Measurements from ENCODE around the gene DPPA2.
"Not testable (repeated sequence)": the region's sequence is repeated elsewhere in the genome, so short reads cannot be mapped to it uniquely, and the experiment has no call there.

The DPPA2 gene, protein sequence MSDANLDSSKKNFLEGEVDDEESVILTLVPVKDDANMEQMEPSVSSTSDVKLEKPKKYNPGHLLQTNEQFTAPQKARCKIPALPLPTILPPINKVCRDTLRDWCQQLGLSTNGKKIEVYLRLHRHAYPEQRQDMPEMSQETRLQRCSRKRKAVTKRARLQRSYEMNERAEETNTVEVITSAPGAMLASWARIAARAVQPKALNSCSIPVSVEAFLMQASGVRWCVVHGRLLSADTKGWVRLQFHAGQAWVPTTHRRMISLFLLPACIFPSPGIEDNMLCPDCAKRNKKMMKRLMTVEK

GRCh38 chr3:109316162-109316730, at the start of gene DPPA2:
Gene DPPA2, minus strand, starts transcription at chr3:109316517. Its CDS starts 1,975 bp downstream, at chr3:109314542.
- Histone ChIP-seq H3K36me3 (no peaks in the 10 kb centered on the region), H3K4me1 (ENCODE audit: control insufficient read depth in 1 of 2, insufficient read depth in 1 of 2, low read depth in 1 of 2, low read length in 1 of 2) (peaks cover 5 to 7% of the 10 kb centered on the region in 2 experiments), H3K9me3 (no peaks in the 10 kb centered on the region), H3K27ac (no peak within 1 kb of the TSS), H3K4me3 (ENCODE audit: low read depth in 1 of 2, low read length in 1 of 2) (no peak within 1 kb of the TSS), H3K27me3 (no peaks in the 10 kb centered on the region)
- no peak for TF ChIP-seq CTCF (IDR thresholded peaks at IDR 0.05)

- Histone ChIP-seq H3K4me3 (ENCODE audit: low read depth in 1 of 2, low read length in 1 of 2) (no peak overlapping the region), H3K9me3 (no peaks in the 10 kb centered on the region), H3K27me3 (no peaks in the 10 kb centered on the region), H3K36me3 (no peaks in the 10 kb centered on the region), H3K27ac (no peak overlapping the region), H3K4me1 (ENCODE audit: control insufficient read depth in 1 of 2, insufficient read depth in 1 of 2, low read depth in 1 of 2, low read length in 1 of 2) (no peaks in the 10 kb centered on the region)
- TF ChIP-seq CTCF (IDR thresholded peaks at IDR 0.05) = no peak
These were observed 47.8 kb upstream of the DPPA2 start for GRCh38 chr3:109364088-109364487.

GRCh38 chr3:109363634-109364033, 47.3 kb upstream of the DPPA2 start:
- TF ChIP-seq CTCF (IDR thresholded peaks at IDR 0.05) = no peak
- Histone ChIP-seq H3K4me1 (ENCODE audit: control insufficient read depth in 1 of 2, insufficient read depth in 1 of 2, low read depth in 1 of 2, low read length in 1 of 2) (no peaks in the 10 kb centered on the region), H3K36me3 (no peaks in the 10 kb centered on the region), H3K27me3 (no peaks in the 10 kb centered on the region), H3K4me3 (ENCODE audit: low read depth in 1 of 2, low read length in 1 of 2) (no peak overlapping the region), H3K9me3 (no peaks in the 10 kb centered on the region), H3K27ac (no peak overlapping the region)

GRCh38 chr3:109362823-109363222, 46.5 kb upstream of the DPPA2 start:
- Histone ChIP-seq H3K27me3 (no peaks in the 10 kb centered on the region), H3K4me1 (ENCODE audit: control insufficient read depth in 1 of 2, insufficient read depth in 1 of 2, low read depth in 1 of 2, low read length in 1 of 2) (no peaks in the 10 kb centered on the region), H3K36me3 (no peaks in the 10 kb centered on the region), H3K27ac (no peak overlapping the region), H3K9me3 (no peaks in the 10 kb centered on the region), H3K4me3 (ENCODE audit: low read depth in 1 of 2, low read length in 1 of 2) (no peak overlapping the region)
- no peak for TF ChIP-seq CTCF (IDR thresholded peaks at IDR 0.05)

- not testable (repeated sequence) for H3K9me3 ChIP-seq; H3K27ac ChIP-seq; H3K4me3 ChIP-seq (ENCODE audit: low read depth in 1 of 2, low read length in 1 of 2); H3K27me3 ChIP-seq; H3K4me1 ChIP-seq (ENCODE audit: control insufficient read depth in 1 of 2, insufficient read depth in 1 of 2, low read depth in 1 of 2, low read length in 1 of 2); H3K36me3 ChIP-seq
These were observed 42.5 kb upstream of the DPPA2 start for GRCh38 chr3:109358809-109359208.

GRCh38 chr3:109356442-109357155, 40.3 kb upstream of the DPPA2 start:
- peaks cover 10 to 12% of the 10 kb centered on the region in 2 experiments for H3K4me1 ChIP-seq (ENCODE audit: control insufficient read depth in 1 of 2, insufficient read depth in 1 of 2, low read depth in 1 of 2, low read length in 1 of 2)
- H3K9me3 ChIP-seq = no peaks in the 10 kb centered on the region
- no peak overlapping the region for H3K4me3 ChIP-seq (ENCODE audit: low read depth in 1 of 2, low read length in 1 of 2)
- no peaks in the 10 kb centered on the region for H3K27me3 ChIP-seq
- H3K36me3 ChIP-seq = no peaks in the 10 kb centered on the region
- H3K27ac ChIP-seq = no peak overlapping the region
- no peak for TF ChIP-seq CTCF (IDR thresholded peaks at IDR 0.05)
